ENCODE measurements around the gene NANOS2. TPM values are rescaled to one million over a fixed set of nuclear protein-coding genes. Genes with fewer than 3 reads are reported as not detected.

Gene NANOS2
- total RNA-seq, 2 experiments from 2014 or later = not detected

DNA sequence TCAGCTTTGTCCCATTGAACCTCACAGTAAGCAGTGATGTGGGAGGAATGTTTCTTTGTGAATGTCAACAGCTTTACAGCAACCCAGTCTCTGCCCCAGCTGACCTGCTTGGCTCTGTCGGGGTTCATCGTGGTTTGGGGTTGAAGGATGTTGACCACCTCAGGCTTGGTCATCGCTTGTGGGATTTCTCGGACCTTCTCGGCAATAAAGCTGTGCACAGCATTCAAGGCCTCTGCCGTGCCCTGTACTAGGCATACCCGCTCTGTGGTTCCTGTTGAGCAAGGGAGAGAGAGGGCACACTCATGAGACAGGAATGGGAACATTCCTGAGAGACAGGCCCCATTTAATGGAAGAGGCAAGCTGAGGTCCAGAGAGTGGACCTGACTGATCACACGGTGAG is 39.1 kb upstream of the NANOS2 start:
- no peaks in the 10 kb centered on the region for H3K36me3 ChIP-seq (ENCODE audit: insufficient read depth, low read length)
- no peaks in the 10 kb centered on the region for H4K20me1 ChIP-seq (ENCODE audit: insufficient read depth, low read length)
- TF ChIP-seq EZH2phosphoT487 (IDR thresholded peaks at IDR 0.05; ENCODE audit: borderline replicate concordance, low read depth, low read length) = no peak
- TF ChIP-seq, protein P1, sequence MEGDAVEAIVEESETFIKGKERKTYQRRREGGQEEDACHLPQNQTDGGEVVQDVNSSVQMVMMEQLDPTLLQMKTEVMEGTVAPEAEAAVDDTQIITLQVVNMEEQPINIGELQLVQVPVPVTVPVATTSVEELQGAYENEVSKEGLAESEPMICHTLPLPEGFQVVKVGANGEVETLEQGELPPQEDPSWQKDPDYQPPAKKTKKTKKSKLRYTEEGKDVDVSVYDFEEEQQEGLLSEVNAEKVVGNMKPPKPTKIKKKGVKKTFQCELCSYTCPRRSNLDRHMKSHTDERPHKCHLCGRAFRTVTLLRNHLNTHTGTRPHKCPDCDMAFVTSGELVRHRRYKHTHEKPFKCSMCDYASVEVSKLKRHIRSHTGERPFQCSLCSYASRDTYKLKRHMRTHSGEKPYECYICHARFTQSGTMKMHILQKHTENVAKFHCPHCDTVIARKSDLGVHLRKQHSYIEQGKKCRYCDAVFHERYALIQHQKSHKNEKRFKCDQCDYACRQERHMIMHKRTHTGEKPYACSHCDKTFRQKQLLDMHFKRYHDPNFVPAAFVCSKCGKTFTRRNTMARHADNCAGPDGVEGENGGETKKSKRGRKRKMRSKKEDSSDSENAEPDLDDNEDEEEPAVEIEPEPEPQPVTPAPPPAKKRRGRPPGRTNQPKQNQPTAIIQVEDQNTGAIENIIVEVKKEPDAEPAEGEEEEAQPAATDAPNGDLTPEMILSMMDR (conservative IDR thresholded peaks at IDR 0.05; ENCODE audit: low read length) = no peak
- H3K79me2 ChIP-seq (ENCODE audit: insufficient read depth, low read depth, low read length) = no peaks in the 10 kb centered on the region
- no peak overlapping the region for H3K4me2 ChIP-seq (ENCODE audit: low read length)
- ChIA-PET CTCF (ENCODE audit: unreplicated experiment) (no interaction called here), POLR2A (no interaction called here)
- H3K4me1 ChIP-seq (ENCODE audit: insufficient read depth, low read length, poor library complexity, severe bottlenecking) = no peaks in the 10 kb centered on the region
- no peak for DNase-seq (ENCODE audit: low spot score)
- H3K4me3 ChIP-seq (ENCODE audit: low read depth, low read length, poor library complexity, severe bottlenecking) = no peak overlapping the region
- no TSS peak for BruUV-seq (replicated peaks)
- no peaks in the 10 kb centered on the region for H3K9me2 ChIP-seq (ENCODE audit: insufficient read depth, low read length)
- intact Hi-C loops (cut with micrococcal nuclease; ENCODE audit: unreplicated experiment) = no loop called here
- H3K27ac ChIP-seq (ENCODE audit: low read depth, low read length, poor library complexity, severe bottlenecking) = no peak overlapping the region
- no peak overlapping the region for H2AFZ ChIP-seq (ENCODE audit: low read length)
- H3K9me3 ChIP-seq (ENCODE audit: low read length) = no peaks in the 10 kb centered on the region

DNA sequence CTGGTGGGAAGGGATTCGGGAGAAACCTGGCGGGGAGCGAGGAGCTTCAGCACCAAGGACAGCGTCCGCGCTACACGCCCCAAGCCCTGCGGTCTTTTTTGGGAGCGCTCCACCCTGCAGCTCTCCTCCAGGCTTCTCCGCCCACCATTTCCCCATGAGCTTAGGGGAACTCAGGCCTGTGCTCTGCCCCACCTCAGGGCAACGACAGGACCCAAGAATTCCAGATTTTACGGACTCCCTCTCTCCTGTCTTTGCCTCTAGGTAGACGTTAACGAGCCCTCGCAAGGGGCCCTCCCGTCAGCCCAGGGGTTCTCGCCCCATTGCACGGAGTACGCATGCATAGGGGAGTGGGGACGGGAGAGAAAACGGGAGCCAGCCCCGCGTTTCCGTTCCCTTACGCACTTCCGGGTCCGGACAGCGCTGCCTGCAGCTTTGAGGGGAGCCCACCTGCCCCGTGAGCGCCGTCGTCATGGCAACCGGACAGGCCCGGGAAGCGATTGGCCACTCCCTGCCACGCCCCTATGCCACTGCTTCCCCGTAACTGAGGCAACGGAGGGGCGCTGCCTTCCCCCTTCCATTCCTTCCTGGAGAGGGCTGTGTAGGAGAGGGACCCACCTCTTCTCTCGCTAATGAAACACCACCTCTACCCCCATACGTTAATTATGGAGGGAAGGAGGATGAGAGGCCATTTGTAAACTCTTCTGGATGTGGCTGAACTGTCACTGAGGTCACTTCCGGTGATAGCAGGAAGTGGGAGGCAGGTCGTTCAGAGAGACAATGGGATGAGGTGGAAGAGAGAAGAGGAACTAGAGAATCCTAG is 38.3 kb upstream of the NANOS2 start:
- Histone ChIP-seq H3K4me3 (ENCODE audit: low read depth, low read length, poor library complexity, severe bottlenecking) (no peak overlapping the region), H2AFZ (ENCODE audit: low read length) (no peak overlapping the region), H3K27ac (ENCODE audit: low read depth, low read length, poor library complexity, severe bottlenecking) (no peak overlapping the region), H4K20me1 (ENCODE audit: insufficient read depth, low read length) (no peaks in the 10 kb centered on the region), H3K4me1 (ENCODE audit: insufficient read depth, low read length, poor library complexity, severe bottlenecking) (no peaks in the 10 kb centered on the region), H3K36me3 (ENCODE audit: insufficient read depth, low read length) (no peaks in the 10 kb centered on the region), H3K9me3 (ENCODE audit: low read length) (no peaks in the 10 kb centered on the region), H3K79me2 (ENCODE audit: insufficient read depth, low read depth, low read length) (no peaks in the 10 kb centered on the region), H3K4me2 (ENCODE audit: low read length) (no peak overlapping the region), H3K9me2 (ENCODE audit: insufficient read depth, low read length) (no peaks in the 10 kb centered on the region)
- TF ChIP-seq, protein P1 (conservative IDR thresholded peaks at IDR 0.05; ENCODE audit: low read length) = no peak
- TF ChIP-seq EZH2phosphoT487 (IDR thresholded peaks at IDR 0.05; ENCODE audit: borderline replicate concordance, low read depth, low read length) = no peak
- no TSS peak for BruUV-seq (replicated peaks)
- ChIA-PET CTCF (ENCODE audit: unreplicated experiment) (no interaction called here), POLR2A (no interaction called here)
- no peak for DNase-seq (ENCODE audit: low spot score)
- intact Hi-C loops (cut with micrococcal nuclease; ENCODE audit: unreplicated experiment) = no loop called here

DNA sequence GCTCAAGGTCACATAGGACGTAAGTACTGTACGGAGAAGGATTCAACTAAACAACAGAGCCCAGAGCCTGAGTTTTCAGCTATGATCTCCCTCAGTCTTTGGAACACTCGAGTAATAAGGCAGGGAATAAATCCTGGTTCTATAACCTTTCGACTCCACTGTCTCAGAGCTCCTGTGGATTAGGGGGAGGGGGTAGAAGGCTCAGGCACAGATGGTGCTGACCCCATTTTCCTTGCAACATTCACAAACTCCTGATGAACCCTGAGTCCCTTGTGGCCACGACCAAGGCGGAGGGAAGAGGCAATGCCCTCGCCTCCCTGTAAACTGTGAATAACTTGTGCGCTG is 37.7 kb upstream of the NANOS2 start:
- Histone ChIP-seq H3K9me3 (ENCODE audit: low read length) (no peaks in the 10 kb centered on the region), H2AFZ (ENCODE audit: low read length) (no peak overlapping the region), H3K79me2 (ENCODE audit: insufficient read depth, low read depth, low read length) (no peaks in the 10 kb centered on the region), H4K20me1 (ENCODE audit: insufficient read depth, low read length) (no peaks in the 10 kb centered on the region), H3K4me3 (ENCODE audit: low read depth, low read length, poor library complexity, severe bottlenecking) (no peak overlapping the region), H3K27ac (ENCODE audit: low read depth, low read length, poor library complexity, severe bottlenecking) (no peak overlapping the region), H3K9me2 (ENCODE audit: insufficient read depth, low read length) (no peaks in the 10 kb centered on the region), H3K4me2 (ENCODE audit: low read length) (no peak overlapping the region), H3K4me1 (ENCODE audit: insufficient read depth, low read length, poor library complexity, severe bottlenecking) (no peaks in the 10 kb centered on the region), H3K36me3 (ENCODE audit: insufficient read depth, low read length) (no peaks in the 10 kb centered on the region)
- no TSS peak for BruUV-seq (replicated peaks)
- no peak for DNase-seq (ENCODE audit: low spot score)
- no peak for TF ChIP-seq EZH2phosphoT487 (IDR thresholded peaks at IDR 0.05; ENCODE audit: borderline replicate concordance, low read depth, low read length)
- TF ChIP-seq, protein P1 (conservative IDR thresholded peaks at IDR 0.05; ENCODE audit: low read length) = no peak
- CTCF ChIA-PET (ENCODE audit: unreplicated experiment) = no interaction called here
- POLR2A ChIA-PET = no interaction called here
- intact Hi-C loops (cut with micrococcal nuclease; ENCODE audit: unreplicated experiment) = no loop called here

All from OCI-LY7 (cell line).